OCI-LY3 (cell line): ENCODE data around the gene CST8.

ENCODE experiments used
- H2AFZ ChIP-seq: fragments of 200-600, 300-600 bp; shearing (Covaris generic); 2 replicates; pipeline ENCODE4 v1.6.0; 2014; ENCODE audit warnings: antibody characterized with exemption, low read depth, low read length
- H3K27ac ChIP-seq: fragments of 200-600, 300-600 bp; sonication (generic); 2 replicates; pipeline ENCODE4 v1.5.1; 2014; ENCODE audit warnings: mild to moderate bottlenecking, low read length, moderate library complexity, mixed read lengths
- H3K27me3 ChIP-seq: fragments of 200-600, 300-600 bp; sonication (generic); 2 replicates; pipeline ENCODE4 v1.6.1; 2014; ENCODE audit warnings: low read depth, low read length, mixed read lengths
- H3K36me3 ChIP-seq: fragments of 200-600, 300-600 bp; sonication (generic); replicated peaks from 2 replicates; pipeline ENCODE3; 2014; ENCODE audit warnings: low read depth, low read length, mixed read lengths
- H3K4me1 ChIP-seq: fragments of 300-600, 200-600 bp; sonication (generic); 2 replicates; pipeline ENCODE4 v1.6.1; 2014; ENCODE audit warnings: low read length, mixed read lengths
- H3K4me2 ChIP-seq: fragments of 200-600, 300-600 bp; sonication (generic); 2 replicates; pipeline ENCODE4 v1.6.1; 2014; ENCODE audit warnings: low read length, mixed read lengths
- H3K4me3 ChIP-seq: fragments of 300-600, 200-600 bp; sonication (generic); 2 replicates; pipeline ENCODE4 v1.5.1; 2014; ENCODE audit warnings: antibody characterized with exemption, mild to moderate bottlenecking, low read length, moderate library complexity
- H3K79me2 ChIP-seq: fragments of 300-600, 200-600 bp; shearing (Covaris generic); 2 replicates; pipeline ENCODE4 v1.6.1; 2014; ENCODE audit warnings: mild to moderate bottlenecking, low read length, mixed read lengths
- H3K9ac ChIP-seq: fragments of 300-600, 200-600 bp; shearing (Covaris generic); 2 replicates; pipeline ENCODE4 v1.6.0; 2014; ENCODE audit warnings: mild to moderate bottlenecking, low read length, moderate library complexity
- H3K9me3 ChIP-seq: fragments of 200-600, 300-600 bp; shearing (Covaris generic); 2 replicates; pipeline ENCODE4 v1.6.1; 2014; ENCODE audit warnings: low read length, mixed read lengths; ENCODE audit not compliant: insufficient read depth
- H4K20me1 ChIP-seq: fragments of 200-600, 300-600 bp; sonication (generic); 2 replicates; pipeline ENCODE4 v1.6.1; 2016; ENCODE audit warnings: low read length, mixed read lengths; ENCODE audit not compliant: insufficient read depth
- EZH2phosphoT487 ChIP-seq: fragments of 200-600 bp; shearing (Covaris generic); IDR thresholded peaks from 2 replicates; pipeline ENCODE4 v1.6.1; 2018; ENCODE audit warnings: antibody characterized with exemption, mixed run types, low read depth
- TF ChIP-seq, protein P1 (sequence below): fragments of 200-600, 300-600 bp; sonication (generic); IDR thresholded peaks from 2 replicates; pipeline ENCODE4 v1.5.1; 2014; ENCODE audit warnings: antibody characterized with exemption, low read length, low read depth

The CST8 gene

DNA sequence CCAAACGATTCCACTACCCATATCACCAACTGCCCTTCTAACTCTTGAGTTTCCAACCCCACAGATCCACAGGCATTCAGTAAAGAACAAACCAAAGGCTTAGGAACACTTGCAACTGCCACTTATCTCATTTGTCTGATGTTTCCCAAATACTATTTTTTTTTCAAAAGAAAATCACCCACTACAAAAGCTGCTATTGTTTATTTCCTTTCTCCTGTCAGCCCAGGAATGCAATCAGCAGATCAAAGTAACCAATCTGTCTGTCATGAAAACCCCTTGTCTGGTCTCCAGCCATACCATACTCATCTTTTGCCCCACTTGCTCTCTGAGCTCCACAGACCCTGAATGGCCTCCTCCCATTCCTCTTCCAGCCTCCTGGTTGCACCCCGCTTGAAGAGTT is 8.8 kb upstream of the CST8 start:
- Histone ChIP-seq H3K4me1 (no peaks in the 10 kb centered on the region), H3K4me2 (no peak overlapping the region), H3K79me2 (no peaks in the 10 kb centered on the region), H2AFZ (no peak overlapping the region), H3K9me3 (no peaks in the 10 kb centered on the region), H3K36me3 (no peaks in the 10 kb centered on the region), H3K27ac (no peak overlapping the region), H3K9ac (no peak overlapping the region), H3K27me3 (peaks cover 24% of the 10 kb centered on the region), H3K4me3 (no peak overlapping the region), H4K20me1 (no peaks in the 10 kb centered on the region)
- TF ChIP-seq EZH2phosphoT487, result no peak
- TF ChIP-seq, protein P1, sequence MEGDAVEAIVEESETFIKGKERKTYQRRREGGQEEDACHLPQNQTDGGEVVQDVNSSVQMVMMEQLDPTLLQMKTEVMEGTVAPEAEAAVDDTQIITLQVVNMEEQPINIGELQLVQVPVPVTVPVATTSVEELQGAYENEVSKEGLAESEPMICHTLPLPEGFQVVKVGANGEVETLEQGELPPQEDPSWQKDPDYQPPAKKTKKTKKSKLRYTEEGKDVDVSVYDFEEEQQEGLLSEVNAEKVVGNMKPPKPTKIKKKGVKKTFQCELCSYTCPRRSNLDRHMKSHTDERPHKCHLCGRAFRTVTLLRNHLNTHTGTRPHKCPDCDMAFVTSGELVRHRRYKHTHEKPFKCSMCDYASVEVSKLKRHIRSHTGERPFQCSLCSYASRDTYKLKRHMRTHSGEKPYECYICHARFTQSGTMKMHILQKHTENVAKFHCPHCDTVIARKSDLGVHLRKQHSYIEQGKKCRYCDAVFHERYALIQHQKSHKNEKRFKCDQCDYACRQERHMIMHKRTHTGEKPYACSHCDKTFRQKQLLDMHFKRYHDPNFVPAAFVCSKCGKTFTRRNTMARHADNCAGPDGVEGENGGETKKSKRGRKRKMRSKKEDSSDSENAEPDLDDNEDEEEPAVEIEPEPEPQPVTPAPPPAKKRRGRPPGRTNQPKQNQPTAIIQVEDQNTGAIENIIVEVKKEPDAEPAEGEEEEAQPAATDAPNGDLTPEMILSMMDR, result no peak

DNA sequence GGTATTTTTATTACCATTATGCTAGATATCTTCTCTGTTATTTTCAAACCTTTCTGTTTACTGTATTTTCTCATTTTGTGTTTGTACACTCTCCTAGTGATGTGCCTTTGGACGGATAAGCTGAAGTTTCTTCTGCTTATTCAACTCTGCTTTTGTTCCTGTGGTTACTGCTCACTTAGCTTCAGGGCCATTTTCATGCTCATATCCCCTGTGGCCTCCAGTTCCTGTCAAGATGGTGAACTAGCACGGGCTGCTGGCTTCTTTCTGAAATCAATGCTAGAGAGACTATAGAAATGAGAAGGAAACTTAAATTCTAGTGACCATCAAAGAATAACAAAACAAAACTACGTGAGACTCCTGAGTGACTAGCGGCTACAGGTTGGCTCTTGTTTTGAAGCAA is 6.8 kb upstream of the CST8 start:
- TF ChIP-seq EZH2phosphoT487, result no peak
- TF ChIP-seq, protein P1, result no peak
- Histone ChIP-seq H4K20me1 (no peaks in the 10 kb centered on the region), H3K79me2 (no peaks in the 10 kb centered on the region), H3K4me3 (no peak overlapping the region), H3K27me3 (peaks cover 28% of the 10 kb centered on the region), H3K4me1 (0 out of 2 replicates have a peak, but pooled peaks cover 1% of the 10 kb centered on the region), H3K4me2 (no peak overlapping the region), H3K9me3 (no peaks in the 10 kb centered on the region), H3K36me3 (no peaks in the 10 kb centered on the region), H3K27ac (no peak overlapping the region), H2AFZ (no peak overlapping the region), H3K9ac (no peak overlapping the region)

DNA sequence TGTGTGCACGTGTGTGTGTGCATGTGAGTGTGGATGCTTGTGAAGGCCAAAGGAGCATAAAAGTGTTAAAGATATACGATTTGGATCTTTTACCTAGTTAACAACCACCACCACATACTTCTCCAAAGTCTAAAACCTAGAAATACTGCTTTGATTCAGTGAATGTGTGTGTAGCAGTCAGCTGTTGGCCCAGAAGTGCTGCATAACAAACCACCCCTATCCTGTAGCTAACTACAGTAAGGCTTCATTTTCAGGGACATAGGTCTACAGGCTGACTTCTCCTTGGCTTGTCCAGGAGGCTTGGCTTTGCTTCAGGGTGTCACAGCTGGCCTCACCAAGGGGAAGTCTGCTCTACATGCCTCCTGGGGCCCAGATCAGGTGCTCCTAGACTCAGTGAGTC is 2.4 kb upstream of the CST8 start:
- H3K27ac ChIP-seq, result no peak overlapping the region
- peaks cover 15% of the 10 kb centered on the region for H3K4me1 ChIP-seq
- H3K9ac ChIP-seq, result no peak overlapping the region
- no peak overlapping the region for H3K4me2 ChIP-seq
- no peak overlapping the region for H2AFZ ChIP-seq
- 0 out of 2 replicates have a peak, but pooled peaks cover 3% of the 10 kb centered on the region for H3K27me3 ChIP-seq
- H3K36me3 ChIP-seq, result no peaks in the 10 kb centered on the region
- H3K79me2 ChIP-seq, result no peaks in the 10 kb centered on the region
- no peak overlapping the region for H3K4me3 ChIP-seq
- TF ChIP-seq, protein P1, result no peak
- TF ChIP-seq EZH2phosphoT487, result no peak
- no peaks in the 10 kb centered on the region for H3K9me3 ChIP-seq
- no peaks in the 10 kb centered on the region for H4K20me1 ChIP-seq

DNA sequence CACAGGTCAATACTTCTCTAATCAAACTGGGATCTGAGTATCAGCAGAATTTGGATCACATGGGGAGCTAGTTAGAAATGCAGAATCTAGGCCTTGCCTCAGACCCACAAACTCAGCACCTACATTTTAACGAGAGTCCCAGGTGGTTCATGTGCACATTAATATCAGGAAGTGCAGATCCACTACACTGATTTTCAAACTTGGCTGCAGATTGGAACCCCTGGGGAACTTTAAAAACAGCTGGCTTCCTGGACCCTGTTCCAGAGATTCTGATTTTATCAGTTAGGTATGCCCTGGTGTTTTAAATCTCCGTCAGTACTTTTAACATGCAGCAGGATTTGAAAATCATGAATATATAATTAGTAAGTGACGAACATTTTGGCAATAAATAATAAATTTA is 1.9 kb upstream of the CST8 start:
- Histone ChIP-seq H3K4me3 (no peak overlapping the region), H3K79me2 (no peaks in the 10 kb centered on the region), H3K27ac (no peak overlapping the region), H3K36me3 (no peaks in the 10 kb centered on the region), H3K4me1 (peaks cover 15% of the 10 kb centered on the region), H3K9me3 (no peaks in the 10 kb centered on the region), H3K9ac (no peak overlapping the region), H3K4me2 (no peak overlapping the region), H2AFZ (no peak overlapping the region), H4K20me1 (no peaks in the 10 kb centered on the region), H3K27me3 (0 out of 2 replicates have a peak, but pooled peaks cover 3% of the 10 kb centered on the region)
- TF ChIP-seq EZH2phosphoT487, result no peak
- TF ChIP-seq, protein P1, result no peak
